Neuronal stem cell (in vitro differentiated cells): ENCODE results near the gene CCDC12.

Experiments used
- DNase-seq: peaks from one replicate; pipeline ENCODE4 v3.0.0-alpha.2; 2013; ENCODE audit warnings: low spot score
- H2AFZ ChIP-seq: one replicate; pipeline ENCODE4 v1.6.1; 2013; ENCODE audit warnings: mild to moderate bottlenecking, low read length, inconsistent platforms
- H2AK5ac ChIP-seq: 2 replicates; pipeline ENCODE4 v1.6.1; 2013; ENCODE audit warnings: low read depth, mild to moderate bottlenecking, inconsistent platforms, low read length, moderate library complexity, mixed read lengths
- H2BK120ac ChIP-seq: 2 replicates; pipeline ENCODE4 v1.6.1; 2013; ENCODE audit warnings: low read depth, mild to moderate bottlenecking, inconsistent platforms, low read length, moderate library complexity, mixed read lengths
- H2BK12ac ChIP-seq: one replicate; pipeline ENCODE4 v1.6.1; 2013; ENCODE audit warnings: low read length, inconsistent platforms
- H2BK15ac ChIP-seq: 2 replicates; pipeline ENCODE4 v1.6.1; 2013; ENCODE audit warnings: mild to moderate bottlenecking, low read length, inconsistent platforms, mixed read lengths
- H2BK5ac ChIP-seq: one replicate; pipeline ENCODE4 v1.6.1; 2013; ENCODE audit warnings: inconsistent platforms, mild to moderate bottlenecking, low read length, moderate library complexity
- H3K14ac ChIP-seq: one replicate; pipeline ENCODE4 v1.6.1; 2013; ENCODE audit warnings: low read length, inconsistent platforms
- H3K18ac ChIP-seq: 2 replicates; pipeline ENCODE4 v1.6.1; 2013; ENCODE audit warnings: low read length, inconsistent platforms
- H3K23ac ChIP-seq: 2 replicates; pipeline ENCODE4 v1.6.1; 2013; ENCODE audit warnings: low read depth, mild to moderate bottlenecking, mixed read lengths, low read length, inconsistent platforms; ENCODE audit not compliant: poor library complexity
- H3K27ac ChIP-seq: replicated peaks from 3 replicates; pipeline ENCODE4 v1.5.1; 2013; ENCODE audit warnings: low read length, inconsistent platforms
- H3K27me3 ChIP-seq, 3 experiments: 2 replicates each; pipeline ENCODE4 v1.6.1; 2013; ENCODE audit warnings: low read length in 3 of 3, mild to moderate bottlenecking in 2 of 3, inconsistent platforms in 1 of 3, low read depth in 1 of 3, mixed read lengths in 1 of 3, moderate library complexity in 1 of 3; ENCODE audit not compliant: control insufficient read depth in 3 of 3, insufficient read depth in 3 of 3
- H3K36me3 ChIP-seq, 2 donors: replicated peaks in 1 of 2; 2 replicates each; pipeline ENCODE4 v1.6.1; 2013; ENCODE audit warnings: low read length in 2 of 2; ENCODE audit not compliant: control insufficient read depth in 2 of 2, insufficient read depth in 2 of 2
- H3K4ac ChIP-seq: 2 replicates; pipeline ENCODE4 v1.6.1; 2013; ENCODE audit warnings: inconsistent platforms, mild to moderate bottlenecking, low read length, moderate library complexity
- H3K4me1 ChIP-seq, 2 donors: 1 replicate in 1 of 2; 2 replicates in 1 of 2; pipeline ENCODE4 v1.6.1; 2013; ENCODE audit warnings: low read length in 2 of 2, low read depth in 1 of 2; ENCODE audit not compliant: control insufficient read depth in 2 of 2, insufficient read depth in 1 of 2
- H3K4me2 ChIP-seq: one replicate; pipeline ENCODE4 v1.6.1; 2013; ENCODE audit warnings: mild to moderate bottlenecking, low read length, inconsistent platforms; ENCODE audit not compliant: insufficient read depth, poor library complexity, severe bottlenecking
- H3K4me3 ChIP-seq, 2 donors: 2 replicates each; pipeline ENCODE4 v1.5.1; 2013; ENCODE audit warnings: low read length in 2 of 2, mild to moderate bottlenecking in 2 of 2, inconsistent platforms in 1 of 2, moderate library complexity in 1 of 2
- H3K79me1 ChIP-seq: one replicate; pipeline ENCODE4 v1.6.1; 2013; ENCODE audit warnings: low read depth, mild to moderate bottlenecking, inconsistent platforms, low read length, moderate library complexity
- H3K9ac ChIP-seq: one replicate; pipeline ENCODE4 v1.6.1; 2013; ENCODE audit warnings: mild to moderate bottlenecking, low read depth, low read length, inconsistent platforms; ENCODE audit not compliant: poor library complexity
- H3K9me3 ChIP-seq, 2 donors: replicated peaks in 1 of 2; 2 replicates each; pipeline versions ENCODE3 to v1.6.1; 2013; ENCODE audit warnings: low read length in 2 of 2, mild to moderate bottlenecking in 2 of 2, inconsistent platforms in 1 of 2, low read depth in 1 of 2, mixed read lengths in 1 of 2, moderate library complexity in 1 of 2; ENCODE audit not compliant: control insufficient read depth in 2 of 2, insufficient read depth in 1 of 2
- H4K8ac ChIP-seq: one replicate; pipeline ENCODE4 v1.6.1; 2013; ENCODE audit warnings: low read depth, mild to moderate bottlenecking, inconsistent platforms, low read length, moderate library complexity
- H4K91ac ChIP-seq: one replicate; pipeline ENCODE4 v1.6.1; 2013; ENCODE audit warnings: low read length, low read depth, mild to moderate bottlenecking, inconsistent platforms; ENCODE audit not compliant: poor library complexity
- WGBS, 2 donors: extraction: QIAGEN DNeasy Blood & Tissue Kit; methylation state at CpG; one replicate each; pipeline ENCODE4 v1.1.7; 2013; ENCODE audit warnings: missing lambda C conversion rate in 2 of 2, mixed read lengths in 1 of 2; ENCODE audit not compliant: insufficient read length in 2 of 2, insufficient replicate concordance in 1 of 2; ENCODE audit errors: extremely low coverage in 2 of 2; 5-methylcytosine and 5-hydroxymethylcytosine counted together

The CCDC12 gene

GRCh38 chr3:47000198-47000815 is 23.8 kb upstream of the CCDC12 start:
- Histone ChIP-seq H2BK12ac (no peak overlapping the region), H3K23ac (no peak overlapping the region), H3K27me3 (no peaks in the 10 kb centered on the region), H4K8ac (no peak overlapping the region), H3K4me1 (peaks cover 3 to 4% of the 10 kb centered on the region in 2 donors), H2BK15ac (no peak overlapping the region), H4K91ac (no peak overlapping the region), H3K79me1 (peaks cover 2% of the 10 kb centered on the region), H2AFZ (no peak overlapping the region), H2BK5ac (no peak overlapping the region), H3K14ac (no peak overlapping the region), H3K27ac (no peak overlapping the region), H3K9me3 (no peaks in the 10 kb centered on the region), H2AK5ac (no peak overlapping the region), H3K4me2 (no peak overlapping the region), H3K18ac (no peak overlapping the region), H3K36me3 (peaks cover 0 to 7% of the 10 kb centered on the region in 2 donors), H2BK120ac (no peak overlapping the region), H3K4me3 (no peak overlapping the region), H3K9ac (peak overlapping the region; percentile 4), H3K4ac (no peak overlapping the region)
- WGBS, 2 donors: no CpG with 5 or more reads among the region's 10 CpGs
- DNase-seq: no peak

- Histone ChIP-seq H3K14ac (no peak overlapping the region), H3K4me3 (no peak overlapping the region), H3K23ac (peak overlapping the region; percentile 86), H4K91ac (no peak overlapping the region), H3K9me3 (no peaks in the 10 kb centered on the region), H3K79me1 (peaks cover 2% of the 10 kb centered on the region), H2BK12ac (no peak overlapping the region), H2BK120ac (no peak overlapping the region), H3K4me1 (peaks cover 3 to 4% of the 10 kb centered on the region in 2 donors), H2BK5ac (no peak overlapping the region), H3K36me3 (peaks cover 0 to 5% of the 10 kb centered on the region in 2 donors), H3K9ac (peak overlapping the region; percentile 4), H3K4ac (no peak overlapping the region), H3K18ac (no peak overlapping the region), H3K27ac (no peak overlapping the region), H2BK15ac (peak overlapping the region; percentile 37), H3K27me3 (no peaks in the 10 kb centered on the region), H2AFZ (no peak overlapping the region), H4K8ac (no peak overlapping the region), H3K4me2 (no peak overlapping the region), H2AK5ac (no peak overlapping the region)
- DNase-seq: no peak
- no CpG with 5 or more reads among the region's 14 CpGs for WGBS, 2 donors
Measured at GRCh38 chr3:46999516-47000197, 23.1 kb upstream of the CCDC12 start.

GRCh38 chr3:46998852-46999515 is 22.4 kb upstream of the CCDC12 start:
- Histone ChIP-seq H4K8ac (no peak overlapping the region), H2BK120ac (no peak overlapping the region), H3K4ac (peak overlapping the region; percentile 76), H3K36me3 (peaks cover 0 to 5% of the 10 kb centered on the region in 2 donors), H2BK15ac (peak overlapping the region; percentile 65), H3K23ac (peak overlapping the region; percentile 86), H2AK5ac (peak overlapping the region; percentile 95), H4K91ac (no peak overlapping the region), H3K9me3 (no peaks in the 10 kb centered on the region), H3K18ac (peak overlapping the region; percentile 80), H2BK5ac (peak overlapping the region; percentile 62), H3K9ac (peak overlapping the region; percentile 73), H2BK12ac (no peak overlapping the region), H3K27ac (no peak overlapping the region), H3K79me1 (peaks cover 2% of the 10 kb centered on the region), H3K4me3 (no peak overlapping the region), H3K4me2 (no peak overlapping the region), H3K14ac (peak overlapping the region; percentile 47), H3K4me1 (peaks cover 3 to 4% of the 10 kb centered on the region in 2 donors), H2AFZ (no peak overlapping the region), H3K27me3 (no peaks in the 10 kb centered on the region)
- no CpG with 5 or more reads among the region's 22 CpGs for WGBS, 2 donors
- no peak for DNase-seq
